HG02642 (cell line): ENCODE measurements around the gene IL1F10.

Source experiments
- ATAC-seq: cut with Tn5 transposase; IDR thresholded peaks from one replicate; pipeline ENCODE4 v1.9.1; 2021; ENCODE audit warnings: mild to moderate bottlenecking; ENCODE audit not compliant: unreplicated experiment, poor library complexity

IL1F10 gene

GRCh38 chr2:113058411-113058994 is 9.3 kb upstream of the IL1F10 start:
- no peak for ATAC-seq

GRCh38 chr2:113058998-113059960 is 8.5 kb upstream of the IL1F10 start, which contains the start of gene IL36RN:
IL36RN (plus strand) TSS chr2:113059198; CDS start chr2:113059439, 241 bp downstream.
- ATAC-seq, result no peak

- no peak for ATAC-seq
These were observed 7.4 kb upstream of the IL1F10 start for GRCh38 chr2:113060396-113060795.

- ATAC-seq, result no peak
These were observed 7.0 kb upstream of the IL1F10 start for GRCh38 chr2:113060796-113061195.

- ATAC-seq, result no peak
These were observed 6.5 kb upstream of the IL1F10 start for GRCh38 chr2:113061241-113061640.

- ATAC-seq, result no peak
These were observed 5.6 kb upstream of the IL1F10 start for GRCh38 chr2:113061896-113062770.

GRCh38 chr2:113064281-113064680 is 3.5 kb upstream of the IL1F10 start:
- ATAC-seq, result no peak

GRCh38 chr2:113064898-113065297 is 2.9 kb upstream of the IL1F10 start:
- ATAC-seq, result no peak

- no peak for ATAC-seq
These were observed 479 bp downstream of the IL1F10 start for GRCh38 chr2:113068249-113068648.

- no peak for ATAC-seq
These were observed 1.1 kb downstream of the IL1F10 start for GRCh38 chr2:113068706-113069485.

GRCh38 chr2:113069676-113070605 is 2.2 kb downstream of the IL1F10 start:
- ATAC-seq, result no peak

- ATAC-seq, result no peak
These were observed 2.8 kb downstream of the IL1F10 start for GRCh38 chr2:113070606-113070975.

GRCh38 chr2:113072584-113072983 is 4.8 kb downstream of the IL1F10 start:
- no peak for ATAC-seq

GRCh38 chr2:113073325-113073834 is 5.6 kb downstream of the IL1F10 start:
- no peak for ATAC-seq

GRCh38 chr2:113075030-113075429 is 7.3 kb downstream of the IL1F10 start:
- ATAC-seq, result no peak

- no peak for ATAC-seq
These were observed 7.8 kb downstream of the IL1F10 start for GRCh38 chr2:113075600-113075999.

GRCh38 chr2:113076954-113077669 is 9.3 kb downstream of the IL1F10 start:
- ATAC-seq, result no peak

GRCh38 chr2:113077921-113078320 is 10.2 kb downstream of the IL1F10 start:
- ATAC-seq, result no peak
